ENCODE data around the gene RELN.

DNA sequence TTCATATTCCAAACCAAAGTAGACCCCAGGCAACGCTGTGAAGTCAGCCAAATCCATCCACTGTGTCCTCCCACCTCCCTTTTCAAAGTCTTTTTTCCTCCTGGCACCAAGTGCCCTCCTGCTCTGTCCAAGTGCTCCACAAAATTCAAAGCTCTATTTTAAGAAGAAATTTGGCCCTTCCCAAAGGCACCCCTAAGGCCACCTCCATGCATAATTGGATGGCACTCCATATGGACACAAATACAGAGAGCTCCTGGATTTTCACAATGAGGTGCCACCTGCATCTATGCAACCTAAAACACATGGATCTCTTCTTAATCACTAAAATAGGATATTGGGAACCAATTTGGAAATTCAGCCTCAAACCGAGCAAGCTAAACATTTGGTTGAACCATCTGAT is 121.6 kb downstream of the RELN start:
- TF ChIP-seq, protein P1, sequence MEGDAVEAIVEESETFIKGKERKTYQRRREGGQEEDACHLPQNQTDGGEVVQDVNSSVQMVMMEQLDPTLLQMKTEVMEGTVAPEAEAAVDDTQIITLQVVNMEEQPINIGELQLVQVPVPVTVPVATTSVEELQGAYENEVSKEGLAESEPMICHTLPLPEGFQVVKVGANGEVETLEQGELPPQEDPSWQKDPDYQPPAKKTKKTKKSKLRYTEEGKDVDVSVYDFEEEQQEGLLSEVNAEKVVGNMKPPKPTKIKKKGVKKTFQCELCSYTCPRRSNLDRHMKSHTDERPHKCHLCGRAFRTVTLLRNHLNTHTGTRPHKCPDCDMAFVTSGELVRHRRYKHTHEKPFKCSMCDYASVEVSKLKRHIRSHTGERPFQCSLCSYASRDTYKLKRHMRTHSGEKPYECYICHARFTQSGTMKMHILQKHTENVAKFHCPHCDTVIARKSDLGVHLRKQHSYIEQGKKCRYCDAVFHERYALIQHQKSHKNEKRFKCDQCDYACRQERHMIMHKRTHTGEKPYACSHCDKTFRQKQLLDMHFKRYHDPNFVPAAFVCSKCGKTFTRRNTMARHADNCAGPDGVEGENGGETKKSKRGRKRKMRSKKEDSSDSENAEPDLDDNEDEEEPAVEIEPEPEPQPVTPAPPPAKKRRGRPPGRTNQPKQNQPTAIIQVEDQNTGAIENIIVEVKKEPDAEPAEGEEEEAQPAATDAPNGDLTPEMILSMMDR (IDR thresholded peaks at IDR 0.05): no peak
- TF ChIP-seq POLR2A (IDR thresholded peaks at IDR 0.05): no peak

All from testis (tissue), 2 donors.